A204.1 (cell line): Measurements from ENCODE around the gene NCMAP.

ENCODE experiments used
- FAIRE-seq: peaks from 2 replicates; lab custom pipeline; 2012; peaks lifted over from hg19 to GRCh38; lab: Jason Lieb, UNC

NCMAP gene

DNA sequence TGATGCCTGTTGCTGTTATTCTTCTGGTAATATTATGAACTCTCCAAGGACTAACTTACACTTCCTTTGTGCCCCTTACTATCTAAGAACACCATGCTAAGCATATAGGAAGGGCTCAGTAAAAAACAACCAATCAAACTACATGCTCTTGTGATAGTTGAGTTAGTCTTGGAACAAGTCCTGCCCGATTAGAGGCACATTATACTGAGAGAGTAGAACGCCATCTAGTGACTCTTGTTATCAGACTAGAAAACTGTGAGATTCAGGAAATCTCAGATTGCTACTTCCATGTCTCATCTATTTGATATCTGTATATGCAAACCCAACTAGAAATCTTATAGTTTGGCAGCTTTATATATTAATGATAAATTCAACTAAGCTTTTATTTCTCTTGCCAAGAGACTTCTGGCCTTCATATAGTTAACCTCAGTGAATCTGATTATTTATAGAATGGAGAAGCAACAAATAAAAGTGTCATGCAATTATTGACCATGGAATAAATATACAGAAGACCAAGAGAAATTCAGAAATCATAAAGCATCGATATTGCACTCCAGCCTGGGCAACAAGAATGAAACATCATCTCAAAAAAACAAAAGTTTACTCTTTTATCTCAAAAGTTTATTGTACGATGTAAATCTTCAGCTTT lies 79.4 kb downstream of the NCMAP start:
- FAIRE-seq: peak; percentile 97

DNA sequence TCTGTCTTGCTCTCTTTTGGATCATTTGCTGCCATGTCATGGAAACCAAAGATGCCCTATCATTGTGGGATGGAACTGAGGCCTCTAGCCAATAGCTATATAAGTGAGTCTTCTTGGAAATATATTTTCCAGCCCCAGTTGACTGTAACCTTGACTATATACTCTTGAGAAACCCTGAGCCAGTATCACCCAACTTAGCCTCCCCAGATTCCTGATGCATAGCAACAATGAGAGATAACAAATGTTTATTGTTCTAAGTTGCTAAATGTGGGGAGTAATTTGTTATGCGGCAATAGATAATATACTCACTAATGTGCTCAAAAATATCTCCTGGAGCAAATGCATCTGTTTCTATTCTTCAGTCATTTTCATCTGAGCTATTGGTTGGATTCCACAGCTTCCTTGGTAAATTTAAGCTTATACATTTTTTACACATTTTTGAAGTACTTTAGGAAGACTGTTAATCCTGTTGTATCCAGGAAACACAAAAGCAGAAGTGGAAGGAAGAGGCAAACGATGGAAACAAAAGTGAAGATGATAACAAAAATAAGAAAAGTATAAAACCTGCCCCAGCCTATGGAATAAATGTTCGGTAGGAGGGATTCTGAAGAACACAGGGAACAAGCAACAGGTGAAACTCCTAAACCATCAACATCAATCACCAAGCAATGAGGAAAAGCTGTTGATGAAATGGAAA lies 80.9 kb downstream of the NCMAP start:
- no peak for FAIRE-seq

DNA sequence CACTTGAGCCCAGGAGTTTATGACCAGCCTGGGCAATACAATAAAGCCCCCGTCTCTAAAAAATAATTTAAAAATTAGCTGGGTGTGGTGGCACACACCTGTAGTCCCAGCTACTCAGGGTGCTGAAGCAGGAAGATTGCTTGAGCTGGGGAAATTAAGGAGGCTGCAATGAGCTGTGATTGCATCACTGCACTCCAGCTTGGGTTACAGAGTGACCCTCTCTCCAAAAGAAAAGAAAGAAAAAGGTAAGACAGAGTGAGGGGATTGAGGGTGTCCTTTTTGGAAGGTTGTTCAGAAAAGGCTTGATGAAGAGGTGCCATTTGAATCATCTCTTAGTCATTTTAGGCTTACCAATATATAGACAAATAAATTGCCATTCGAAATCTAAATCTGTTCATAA lies 83.2 kb downstream of the NCMAP start:
- no peak for FAIRE-seq

DNA sequence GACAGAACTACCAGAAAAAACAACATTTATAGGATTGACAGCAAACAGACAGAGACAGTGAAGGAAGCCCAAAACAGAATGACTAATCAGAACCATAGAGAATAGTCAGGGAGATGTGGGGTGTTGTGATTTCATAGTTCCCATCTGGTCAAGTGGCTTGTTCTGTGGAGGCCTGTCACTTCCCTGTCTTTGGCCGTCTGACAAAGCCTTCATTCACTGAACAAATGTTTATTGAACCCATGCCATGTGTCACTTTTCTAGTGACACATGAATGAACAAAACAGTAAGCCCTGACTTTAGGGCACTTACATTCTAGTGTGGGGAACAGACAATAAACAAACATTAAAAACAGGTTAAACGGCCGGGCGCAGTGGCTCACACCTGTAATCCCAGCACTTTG lies 84.0 kb downstream of the NCMAP start:
- no peak for FAIRE-seq

DNA sequence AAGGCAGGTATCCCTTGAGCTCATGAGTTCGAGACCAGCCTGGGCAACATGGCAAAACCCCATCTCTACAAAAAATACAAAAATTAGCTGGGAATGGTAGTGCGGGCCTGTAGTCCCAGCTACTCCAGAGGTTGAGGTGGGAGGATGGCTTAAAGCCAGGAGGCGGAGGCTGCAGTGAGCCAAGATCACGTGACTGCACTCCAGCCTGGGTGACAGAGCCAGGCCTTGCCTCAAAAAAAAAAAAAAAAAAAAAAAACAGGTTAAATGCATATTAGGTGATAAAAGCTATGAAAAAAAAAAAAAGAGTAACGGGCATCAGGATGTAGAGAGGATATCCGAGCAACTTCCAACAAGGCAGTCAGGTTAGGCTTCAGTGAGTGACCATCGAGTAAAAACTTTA lies 84.4 kb downstream of the NCMAP start:
- no peak for FAIRE-seq

- no peak for FAIRE-seq
Measured at GRCh38 chr1:24641646-24642151, 85.8 kb downstream of the NCMAP start.

DNA sequence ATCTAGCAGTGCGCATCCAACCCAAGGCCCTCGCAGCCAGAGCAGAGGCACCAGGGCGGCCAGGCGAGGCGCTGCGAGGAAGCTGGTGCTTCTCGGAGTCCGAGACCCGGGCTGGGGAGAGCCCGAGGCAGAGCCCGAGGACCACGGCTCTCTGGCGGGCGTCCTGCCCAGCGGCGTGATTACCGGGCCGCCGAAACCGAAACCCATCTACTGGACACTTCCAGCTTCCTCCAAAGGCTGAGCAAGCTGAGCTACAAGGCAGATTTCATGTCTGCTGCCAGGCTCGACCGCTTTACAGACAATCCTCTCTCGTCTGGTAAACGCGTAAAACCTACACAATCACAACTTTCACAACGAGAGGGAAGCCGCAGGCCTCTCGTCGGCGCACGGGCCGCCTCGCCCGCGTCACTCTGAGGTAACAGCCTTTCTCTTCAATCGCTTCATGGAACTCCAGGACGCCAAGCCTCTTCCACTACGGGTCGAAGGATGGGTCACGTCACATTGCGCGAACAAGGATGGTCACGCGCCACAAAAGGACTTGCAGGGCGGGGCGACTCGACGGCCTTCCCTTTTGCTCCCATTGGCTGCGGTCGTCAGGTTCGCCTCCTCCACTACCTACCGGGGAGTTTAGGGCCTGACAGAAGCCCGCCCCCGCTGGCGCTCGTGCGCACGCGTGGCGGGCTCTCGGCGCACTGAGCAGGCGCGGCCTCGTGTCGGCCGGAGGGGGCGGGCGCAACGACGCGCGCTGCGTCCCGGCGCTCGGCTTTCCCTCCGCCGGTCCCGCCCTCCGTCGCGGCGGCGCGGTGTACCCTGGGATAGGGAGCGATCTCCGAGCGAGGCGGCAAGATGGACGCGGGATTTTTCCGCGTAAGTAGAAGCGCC lies 86.8 kb downstream of the NCMAP start, which contains the start of gene SRRM1:
TSS of gene SRRM1 (plus strand) at position 822 of the 882 bp plus-strand sequence. CDS start at position 847, 25 bp downstream.
- peak; percentile 90 for FAIRE-seq

GRCh38 chr1:24643363-24644099 lies 87.6 kb downstream of the NCMAP start:
- no peak for FAIRE-seq

- no peak for FAIRE-seq
Measured at GRCh38 chr1:24644100-24644384, 88.2 kb downstream of the NCMAP start.

- no peak for FAIRE-seq
Measured at GRCh38 chr1:24648919-24649318, 93.0 kb downstream of the NCMAP start.

GRCh38 chr1:24652382-24652781 lies 96.5 kb downstream of the NCMAP start:
- no peak for FAIRE-seq

DNA sequence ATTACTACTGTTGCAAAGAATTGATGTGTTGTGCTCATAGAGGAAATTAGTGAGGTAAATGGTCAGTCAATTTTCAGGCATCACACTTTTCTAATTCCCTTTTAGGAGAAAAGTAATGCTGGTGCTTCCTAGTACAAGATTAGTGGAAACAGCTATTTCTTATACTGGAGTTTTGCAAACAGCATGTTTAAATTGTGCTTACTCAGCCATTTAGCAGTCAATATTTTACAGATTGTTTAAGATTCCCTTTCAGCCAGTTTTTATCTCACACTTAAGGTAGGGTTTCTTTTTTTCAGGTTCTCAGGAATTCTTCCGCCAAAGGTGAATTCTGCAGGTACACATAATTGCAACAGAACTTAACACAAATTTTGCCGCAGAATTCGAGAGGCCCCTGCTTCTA lies 98.1 kb downstream of the NCMAP start:
- FAIRE-seq: no peak

- FAIRE-seq: no peak
Measured at GRCh38 chr1:24656046-24656445, 100.2 kb downstream of the NCMAP start.

- no peak for FAIRE-seq
Measured at GRCh38 chr1:24657781-24658180, 101.9 kb downstream of the NCMAP start.
